ENCODE results near the gene IL10RA.
A peak's percentile ranks its signal among the peaks of the same experiment; 100 is the strongest.

The IL10RA gene

DNA sequence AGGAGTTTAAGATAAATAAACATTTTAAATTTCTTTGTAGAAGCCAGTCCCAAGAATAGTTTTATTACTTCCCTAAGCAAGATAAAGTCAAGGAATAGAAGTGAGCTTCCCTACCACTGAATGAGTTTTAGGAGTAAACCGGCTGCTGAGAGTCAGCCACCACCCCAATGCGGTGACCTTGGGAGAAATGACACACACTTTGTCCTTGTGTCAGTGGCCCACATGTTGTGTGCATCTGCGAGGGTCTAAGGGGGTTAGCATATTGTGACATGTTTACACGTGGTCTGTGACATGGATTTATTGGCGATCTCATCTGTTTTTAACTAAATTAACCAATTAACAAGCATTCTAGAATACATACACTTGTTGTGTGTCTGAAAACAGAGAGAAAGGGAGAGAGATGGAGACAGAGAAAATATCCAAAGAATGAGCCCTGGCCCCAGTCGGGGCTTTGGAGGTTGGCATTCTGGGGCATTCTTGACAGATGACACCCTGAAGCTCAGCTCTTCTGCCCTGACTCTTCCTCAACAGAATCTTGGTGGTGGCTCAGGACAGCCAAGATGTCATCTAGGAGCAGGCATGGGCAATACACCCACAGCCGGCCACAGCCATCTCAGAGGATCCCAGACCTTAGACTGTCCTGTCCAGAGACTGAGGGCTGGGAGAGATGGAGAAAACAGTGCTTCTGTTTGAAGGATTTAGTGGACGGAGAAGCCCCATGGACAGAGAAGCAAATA is 60.9 kb downstream of the IL10RA start:
- peak; percentile 32 for DNase-seq (ENCODE audit: low spot score)

GRCh38 chr11:118047749-118048148 is 61.6 kb downstream of the IL10RA start:
- DNase-seq (ENCODE audit: low spot score), result no peak

- DNase-seq (ENCODE audit: low spot score), result peak; percentile 32
Measured at GRCh38 chr11:118048472-118049370, 62.5 kb downstream of the IL10RA start.

DNA sequence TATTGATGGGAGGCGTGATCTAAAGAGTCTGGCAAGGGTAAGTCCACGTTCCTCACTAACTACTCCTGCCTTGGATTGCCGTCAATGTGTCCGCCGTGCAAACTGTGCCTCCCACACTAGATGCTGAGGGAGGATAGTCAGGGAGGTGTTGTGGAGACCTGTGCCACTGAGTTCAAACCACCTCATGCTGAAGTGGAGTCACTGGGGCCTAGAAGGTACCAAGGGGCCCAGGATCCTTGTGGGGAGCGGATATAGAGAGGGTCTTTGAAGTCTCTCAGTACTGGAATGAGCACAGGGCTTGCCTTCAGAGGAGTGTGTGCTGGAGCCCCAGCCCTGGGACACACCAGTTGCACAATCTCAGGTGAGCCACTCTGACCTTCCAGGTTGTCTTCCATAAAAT is 63.6 kb downstream of the IL10RA start:
- no peak for DNase-seq (ENCODE audit: low spot score)

GRCh38 chr11:118050208-118050891 is 64.2 kb downstream of the IL10RA start:
- no peak for DNase-seq (ENCODE audit: low spot score)

Measured in activated CD4-positive, alpha-beta T cell treated with anti-CD3 and anti-CD28 coated beads, Interleukin-2, Interleukin-4, amounts not matched to agents 100 ng/mL and 50 ng/mL, durations not matched to agents 16 hours and 8 hours (primary cell).